ENCODE measurements around the gene C2CD3. TPM values are rescaled to one million over a fixed set of nuclear protein-coding genes. Genes with fewer than 3 reads are reported as not detected.
A peak's percentile ranks its signal among the peaks of the same experiment; 100 is the strongest.

C2CD3 gene
- total RNA-seq, 1 experiment from 2014 or later = 22.0 TPM

GRCh38 chr11:73982990-73983740 is 187.6 kb downstream of the C2CD3 start:
- H3K4me2 ChIP-seq (ENCODE audit: insufficient read depth, insufficient read length, low read length) = peak overlapping the region; percentile 62
- H3K27me3 ChIP-seq (ENCODE audit: insufficient read depth, low read length) = no peaks in the 10 kb centered on the region
- no peak overlapping the region for H4K5ac ChIP-seq (ENCODE audit: insufficient read length, low read depth, low read length)
- no peaks in the 10 kb centered on the region for H4K20me1 ChIP-seq (ENCODE audit: control insufficient read depth, insufficient read depth, insufficient read length)
- H3K79me2 ChIP-seq (ENCODE audit: insufficient read depth, low read length) = 0 out of 2 replicates have a peak, but pooled peaks cover 2% of the 10 kb centered on the region
- Mint-ChIP-seq H3K4me1 (peaks cover 31 to 41% of the 10 kb centered on the region in 2 experiments), H3K4me3 (peak overlapping the region; percentile 85 to 97), H3K27ac (peak overlapping the region; percentile 98 to 100 (median 99)), H3K36me3 (ENCODE audit: insufficient read depth in 1 of 3, low read depth in 3 of 3) (peaks cover 23 to 33% (median 33%) of the 10 kb centered on the region in 3 experiments; a peak in 6 of 7 replicates), H3K27me3 (ENCODE audit: low read depth) (peaks cover 22% of the 10 kb centered on the region), H3K9me3 (no peaks in the 10 kb centered on the region; a peak in 1 of 5 replicates)
- peaks cover 11% of the 10 kb centered on the region for H3K23me2 ChIP-seq (ENCODE audit: insufficient read length, low read depth, low read length, poor library complexity, severe bottlenecking)
- no peak overlapping the region for H3K56ac ChIP-seq (ENCODE audit: insufficient read length, low read depth, low read length)
- H2BK120ac ChIP-seq (ENCODE audit: low read depth, low read length, poor library complexity, severe bottlenecking) = no peak overlapping the region
- WGBS (ENCODE audit: extremely low coverage, insufficient read length, low lambda C conversion rate) = no CpG with 5 or more reads among the region's 56 CpGs
- H3K14ac ChIP-seq (ENCODE audit: insufficient read depth, low read length) = peak overlapping the region; percentile 41
- H2BK5ac ChIP-seq (ENCODE audit: insufficient read length, low read length) = no peak overlapping the region
- TF ChIP-seq, protein P1, sequence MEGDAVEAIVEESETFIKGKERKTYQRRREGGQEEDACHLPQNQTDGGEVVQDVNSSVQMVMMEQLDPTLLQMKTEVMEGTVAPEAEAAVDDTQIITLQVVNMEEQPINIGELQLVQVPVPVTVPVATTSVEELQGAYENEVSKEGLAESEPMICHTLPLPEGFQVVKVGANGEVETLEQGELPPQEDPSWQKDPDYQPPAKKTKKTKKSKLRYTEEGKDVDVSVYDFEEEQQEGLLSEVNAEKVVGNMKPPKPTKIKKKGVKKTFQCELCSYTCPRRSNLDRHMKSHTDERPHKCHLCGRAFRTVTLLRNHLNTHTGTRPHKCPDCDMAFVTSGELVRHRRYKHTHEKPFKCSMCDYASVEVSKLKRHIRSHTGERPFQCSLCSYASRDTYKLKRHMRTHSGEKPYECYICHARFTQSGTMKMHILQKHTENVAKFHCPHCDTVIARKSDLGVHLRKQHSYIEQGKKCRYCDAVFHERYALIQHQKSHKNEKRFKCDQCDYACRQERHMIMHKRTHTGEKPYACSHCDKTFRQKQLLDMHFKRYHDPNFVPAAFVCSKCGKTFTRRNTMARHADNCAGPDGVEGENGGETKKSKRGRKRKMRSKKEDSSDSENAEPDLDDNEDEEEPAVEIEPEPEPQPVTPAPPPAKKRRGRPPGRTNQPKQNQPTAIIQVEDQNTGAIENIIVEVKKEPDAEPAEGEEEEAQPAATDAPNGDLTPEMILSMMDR (conservative IDR thresholded peaks at IDR 0.05) = no peak
- no peak overlapping the region for H3K27ac ChIP-seq (ENCODE audit: insufficient read length, low read depth, low read length)
- no peaks in the 10 kb centered on the region; the same call in 1 of the 2 replicates for H3K4me1 ChIP-seq (ENCODE audit: insufficient read depth, low read length)
- H2BK12ac ChIP-seq (ENCODE audit: insufficient read length, low read depth, low read length) = no peak overlapping the region
- no peak overlapping the region for H2AK5ac ChIP-seq (ENCODE audit: insufficient read length, low read length)
- no peaks in the 10 kb centered on the region for H3K9me3 ChIP-seq (ENCODE audit: control insufficient read depth, low read depth, low read length)
- H3K23ac ChIP-seq (ENCODE audit: insufficient read length, low read depth, low read length) = no peak overlapping the region
- H3T11ph ChIP-seq (ENCODE audit: low read length) = no peak overlapping the region
- H2BK20ac ChIP-seq (ENCODE audit: low read depth, low read length, poor library complexity, severe bottlenecking) = no peak overlapping the region
- no peak overlapping the region for H4K91ac ChIP-seq (ENCODE audit: insufficient read length, low read depth, low read length)
- no peaks in the 10 kb centered on the region for H3K79me1 ChIP-seq (ENCODE audit: insufficient read depth, low read depth, low read length, poor library complexity, severe bottlenecking)
- H2BK15ac ChIP-seq (ENCODE audit: low read depth, low read length) = no peak overlapping the region
- peak overlapping the region; percentile 22 for H3K18ac ChIP-seq (ENCODE audit: insufficient read length, low read depth, low read length)
- no peak overlapping the region for H4K8ac ChIP-seq (replicated peaks; ENCODE audit: insufficient read length, low read depth, low read length)
- H3K9ac ChIP-seq (ENCODE audit: extremely low read depth, insufficient read length, low read length) = peak overlapping the region; percentile 38
- H2AFZ ChIP-seq (ENCODE audit: low read length) = peak overlapping the region; percentile 7
- DNase-seq = peak; percentile 97
- no peak overlapping the region for H3K4ac ChIP-seq (ENCODE audit: low read depth, low read length)

Data from H9 (cell line).